GM18511 (cell line): ENCODE results near the gene TICAM2.

ENCODE experiments used
- ATAC-seq: cut with Tn5 transposase; IDR thresholded peaks from one replicate; pipeline ENCODE4 v1.9.1; 2021; ENCODE audit warnings: mild to moderate bottlenecking, moderate library complexity; ENCODE audit not compliant: unreplicated experiment

TICAM2 gene

GRCh38 chr5:115573133-115573532, 29.1 kb downstream of the TICAM2 start:
- ATAC-seq = no peak

GRCh38 chr5:115571441-115571878, 30.8 kb downstream of the TICAM2 start:
- no peak for ATAC-seq

DNA sequence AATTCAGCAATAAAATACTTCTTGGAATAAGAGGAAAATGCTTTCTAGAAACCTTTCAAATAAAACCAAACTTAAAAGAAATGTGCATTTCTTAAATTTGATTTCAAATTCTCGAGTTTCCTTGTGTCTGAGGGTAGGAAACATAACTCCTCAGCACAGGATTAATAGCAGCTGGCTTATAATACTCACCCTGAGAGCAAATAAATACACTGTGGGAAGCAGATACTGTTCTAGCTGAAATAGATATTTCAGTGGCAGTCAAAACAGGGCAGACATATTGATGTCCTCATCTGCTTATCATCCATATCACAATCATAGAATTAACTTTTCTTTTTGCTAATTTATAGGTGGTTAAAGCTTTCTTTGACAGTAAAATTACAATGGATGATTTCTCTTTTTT, 33.6 kb downstream of the TICAM2 start:
- ATAC-seq = no peak

- ATAC-seq = no peak
Observed at GRCh38 chr5:115565233-115565632, 37.0 kb downstream of the TICAM2 start.

- no peak for ATAC-seq
Observed at GRCh38 chr5:115561176-115561575, 41.1 kb downstream of the TICAM2 start.

DNA sequence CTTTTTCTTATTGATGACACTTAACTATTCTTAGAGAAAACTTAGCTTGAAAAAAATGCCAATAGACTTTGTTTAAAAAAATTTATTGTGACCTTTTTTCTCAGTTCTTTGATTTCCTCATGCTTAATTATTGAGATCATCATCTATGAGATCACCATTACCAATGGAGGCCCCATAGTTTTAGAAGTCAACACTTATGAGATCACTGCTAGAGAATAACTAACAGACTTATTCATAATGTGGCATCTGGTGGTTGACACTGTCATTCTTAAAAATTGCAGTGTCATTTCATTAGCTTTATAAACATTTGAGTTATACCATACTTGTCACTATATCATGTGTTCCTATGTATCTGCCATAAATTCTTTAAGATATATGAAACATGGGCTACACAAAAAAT, 42.8 kb downstream of the TICAM2 start:
- no peak for ATAC-seq

DNA sequence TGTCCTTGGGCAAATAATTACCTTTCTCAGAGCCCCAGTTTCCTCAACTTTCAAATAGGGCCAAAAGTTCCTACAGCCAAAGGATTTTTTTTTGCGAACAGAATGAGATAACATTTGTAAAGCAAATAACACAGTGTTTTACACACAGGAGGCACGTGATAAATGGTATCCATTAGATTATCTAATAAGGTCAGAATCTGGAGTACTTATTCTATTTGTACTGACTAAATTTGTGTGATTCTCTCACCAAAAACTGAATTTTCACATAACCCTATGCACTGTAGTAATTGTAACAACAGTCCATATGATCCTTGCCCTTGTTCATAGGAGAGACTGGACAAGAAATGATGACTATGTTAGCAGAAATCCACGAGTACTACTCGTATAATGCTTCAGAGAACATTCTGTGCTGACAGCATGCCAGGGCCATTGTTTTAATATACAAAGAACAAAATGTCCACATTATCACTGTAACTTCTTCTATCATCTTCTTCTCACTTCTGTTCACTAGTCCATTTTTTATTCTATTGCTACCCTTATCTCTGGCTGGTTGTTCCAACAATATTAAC, 43.8 kb downstream of the TICAM2 start:
- no peak for ATAC-seq

GRCh38 chr5:115557667-115558387, 44.5 kb downstream of the TICAM2 start:
- no peak for ATAC-seq

- no peak for ATAC-seq
Observed at GRCh38 chr5:115556276-115556675, 46.0 kb downstream of the TICAM2 start.

DNA sequence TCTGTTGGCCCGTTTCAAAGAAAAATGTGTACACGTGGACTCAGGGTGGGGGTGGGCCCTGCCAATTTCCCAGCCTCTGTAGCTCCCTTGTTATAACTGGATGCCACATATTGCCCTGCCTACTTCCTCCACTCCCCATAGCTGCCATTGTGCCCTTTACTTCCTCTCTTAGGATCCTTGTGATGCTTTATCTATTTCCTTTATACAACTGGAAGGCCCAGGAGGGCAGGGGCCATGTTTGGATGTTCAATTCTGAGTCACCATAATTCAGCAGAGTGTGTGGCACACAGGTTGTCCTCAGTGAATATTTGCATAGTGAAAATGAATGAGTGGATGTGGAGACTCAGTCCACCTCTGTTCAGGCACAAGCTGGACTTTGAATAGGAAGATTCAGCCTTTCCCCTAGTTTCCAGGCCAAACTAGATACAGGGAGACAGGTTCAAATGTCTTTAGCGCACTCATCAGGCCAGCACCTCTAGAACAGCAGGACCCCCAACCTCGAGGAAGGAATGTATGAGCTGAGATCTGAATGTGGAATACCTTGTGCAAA, 47.1 kb downstream of the TICAM2 start:
- ATAC-seq = no peak

DNA sequence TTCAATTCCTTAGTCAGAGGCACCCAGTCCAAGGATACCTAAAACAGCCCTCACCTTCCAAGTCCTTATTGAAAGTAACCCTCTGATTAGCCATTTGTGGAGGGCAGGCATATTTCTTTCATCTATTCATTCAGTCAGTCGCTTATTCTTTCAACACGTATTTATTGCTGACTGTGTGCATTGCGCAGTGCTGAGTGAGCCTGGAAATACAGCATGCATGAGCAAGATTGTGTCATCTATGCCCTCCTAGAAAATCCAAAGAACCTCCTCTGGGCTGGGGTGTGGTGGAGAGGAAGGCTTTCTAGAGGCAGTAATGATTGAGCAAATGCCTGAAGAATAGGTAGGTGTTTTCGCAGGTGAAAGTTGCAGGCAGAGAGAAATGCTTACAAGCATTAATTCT, 49.2 kb downstream of the TICAM2 start:
- no peak for ATAC-seq

DNA sequence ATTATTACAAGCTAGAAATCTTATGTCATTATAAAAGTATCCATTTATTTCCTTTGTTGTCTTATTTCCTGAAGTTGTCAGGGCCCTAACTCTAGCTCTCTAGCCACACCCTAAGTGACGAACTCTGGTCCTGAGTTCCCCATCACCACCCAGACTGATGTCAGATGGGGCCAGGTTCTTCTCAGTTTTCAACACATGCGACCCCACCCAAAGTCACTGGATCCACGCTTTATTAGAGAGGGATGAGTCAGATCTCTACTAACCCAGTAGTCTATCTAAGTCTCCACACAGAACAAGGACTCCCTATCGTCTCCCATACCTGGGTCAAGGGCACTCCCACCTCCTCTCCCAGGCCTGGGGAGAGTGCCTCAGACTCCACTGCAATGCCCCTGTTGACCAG, 50.9 kb downstream of the TICAM2 start:
- ATAC-seq = no peak

- ATAC-seq = no peak
Observed at GRCh38 chr5:115549154-115549553, 53.1 kb downstream of the TICAM2 start.

- no peak for ATAC-seq
Observed at GRCh38 chr5:115548683-115549082, 53.6 kb downstream of the TICAM2 start.

GRCh38 chr5:115545351-115545882, 56.9 kb downstream of the TICAM2 start:
- ATAC-seq = no peak

GRCh38 chr5:115544436-115545350, 57.6 kb downstream of the TICAM2 start, which contains the start of gene FEM1C:
FEM1C (minus strand) TSS chr5:115544775; CDS start chr5:115543493, 1,282 bp downstream.
- ATAC-seq = peak; percentile 96

DNA sequence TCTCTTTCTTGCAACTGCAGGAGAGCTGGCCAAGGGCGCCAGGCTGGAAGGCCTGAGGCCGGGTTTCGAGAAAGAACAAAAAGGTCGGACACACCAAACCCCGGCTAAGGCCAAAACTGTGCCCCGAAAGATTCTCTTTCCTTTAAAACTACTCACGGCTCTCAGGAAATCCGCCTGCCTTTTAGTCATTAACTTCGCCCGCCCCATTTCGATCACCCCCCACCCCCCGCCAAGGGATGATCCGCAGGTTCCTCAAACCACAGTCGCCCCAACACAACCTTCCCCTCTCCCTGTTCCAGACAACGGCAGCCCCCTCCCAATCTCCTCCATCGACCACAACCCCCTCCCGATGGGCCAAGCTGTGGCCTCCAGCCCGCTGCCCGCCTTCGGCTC, 58.2 kb downstream of the TICAM2 start:
- ATAC-seq = peak; percentile 19

- peak; percentile 44 for ATAC-seq
Observed at GRCh38 chr5:115543365-115544042, 58.8 kb downstream of the TICAM2 start.

- ATAC-seq = no peak
Observed at GRCh38 chr5:115542651-115543364, 59.5 kb downstream of the TICAM2 start.

DNA sequence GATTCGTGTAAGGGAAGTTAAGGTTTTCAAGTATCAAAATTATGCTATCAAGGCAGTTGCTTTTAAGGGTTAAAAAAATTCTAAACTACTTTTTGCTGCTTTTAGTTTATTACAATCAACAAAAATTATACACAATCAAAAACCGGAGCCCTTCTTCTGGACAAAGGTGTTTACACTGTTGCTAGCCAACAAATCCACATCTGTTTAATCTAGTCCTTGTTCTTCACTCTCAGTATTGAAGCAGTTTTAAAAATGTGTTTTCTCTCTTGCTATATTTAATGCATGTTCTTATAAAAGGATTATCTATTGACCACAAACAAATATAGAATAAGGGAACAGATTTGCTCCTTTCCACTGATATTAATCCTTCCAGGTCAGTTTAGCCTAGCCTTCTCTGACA, 60.2 kb downstream of the TICAM2 start:
- ATAC-seq = no peak
